SU-DHL-6 (cell line): ENCODE measurements around the gene ST3GAL6.

Source experiments
- H2AFZ ChIP-seq: fragments of 200-600 bp; sonication (generic); 2 replicates; pipeline ENCODE4 v1.6.1; 2014; ENCODE audit warnings: low read depth, mild to moderate bottlenecking, moderate library complexity, mixed read lengths, antibody characterized with exemption, low read length; ENCODE audit not compliant: severe bottlenecking
- H3F3A ChIP-seq: fragments of 200-600 bp; shearing (Covaris generic); 2 replicates; pipeline ENCODE4 v1.6.0; 2016; ENCODE audit warnings: antibody characterized with exemption, mild to moderate bottlenecking; ENCODE audit not compliant: insufficient read depth
- H3K27ac ChIP-seq: fragments of 200-600 bp; sonication (generic); 2 replicates; pipeline ENCODE4 v1.5.1; 2016; ENCODE audit warnings: low read depth, mild to moderate bottlenecking, low read length, moderate library complexity, mixed read lengths
- H3K27me3 ChIP-seq: fragments of 200-600 bp; sonication (generic), shearing (Covaris generic); 2 replicates; pipeline ENCODE4 v1.6.0; 2014; ENCODE audit warnings: mild to moderate bottlenecking, low read length
- H3K36me3 ChIP-seq: fragments of 200-600 bp; sonication (generic); 2 replicates; pipeline ENCODE4 v1.6.1; 2014; ENCODE audit warnings: mild to moderate bottlenecking, low read length, mixed read lengths
- H3K4me2 ChIP-seq: fragments of 300-600, 200-600 bp; shearing (Covaris generic), sonication (generic); 2 replicates; pipeline ENCODE4 v1.6.0; 2014; ENCODE audit warnings: low read length, low read depth, mild to moderate bottlenecking; ENCODE audit not compliant: poor library complexity, severe bottlenecking
- H3K4me3 ChIP-seq: fragments of 200-600 bp; sonication (generic); 2 replicates; pipeline ENCODE4 v1.5.1; 2014; ENCODE audit warnings: antibody characterized with exemption, low read length, mild to moderate bottlenecking, mixed read lengths; ENCODE audit not compliant: insufficient read depth, poor library complexity, severe bottlenecking
- H3K79me2 ChIP-seq: fragments of 200-600 bp; sonication (generic); 2 replicates; pipeline ENCODE4 v1.6.1; 2014; ENCODE audit warnings: mild to moderate bottlenecking, low read length, moderate library complexity; ENCODE audit not compliant: insufficient read depth
- H3K9ac ChIP-seq: fragments of 200-600 bp; sonication (generic); 2 replicates; pipeline ENCODE4 v1.7.0; 2014; ENCODE audit warnings: mild to moderate bottlenecking, low read length
- H3K9me2 ChIP-seq: fragments of 200-600 bp; sonication (generic); replicated peaks from 2 replicates; pipeline ENCODE4 v1.6.1; 2014; ENCODE audit warnings: low read length; ENCODE audit not compliant: insufficient read depth
- H3K9me3 ChIP-seq: fragments of 200-600 bp; sonication (generic); 2 replicates; pipeline ENCODE4 v1.6.1; 2014; ENCODE audit warnings: low read length, mixed read lengths; ENCODE audit not compliant: insufficient read depth
- H4K20me1 ChIP-seq: fragments of 200-600 bp; sonication (generic); 2 replicates; pipeline ENCODE4 v1.6.1; 2014; ENCODE audit warnings: low read depth, mild to moderate bottlenecking, antibody characterized with exemption, low read length, moderate library complexity, mixed read lengths
- EZH2phosphoT487 ChIP-seq: fragments of 200-600 bp; sonication (generic), shearing (Covaris generic); conservative IDR thresholded peaks from 2 replicates; pipeline ENCODE4 v1.6.1; 2018; ENCODE audit warnings: mild to moderate bottlenecking, antibody characterized with exemption, low read length, moderate library complexity, mixed read lengths
- TF ChIP-seq, protein P1 (sequence below): fragments of 200-600 bp; sonication (generic); IDR thresholded peaks from one replicate; pipeline ENCODE4 v1.5.1; 2017; ENCODE audit warnings: antibody characterized with exemption, mild to moderate bottlenecking, low read length, moderate library complexity; ENCODE audit not compliant: insufficient read depth, poor library complexity, severe bottlenecking

ST3GAL6 gene

DNA sequence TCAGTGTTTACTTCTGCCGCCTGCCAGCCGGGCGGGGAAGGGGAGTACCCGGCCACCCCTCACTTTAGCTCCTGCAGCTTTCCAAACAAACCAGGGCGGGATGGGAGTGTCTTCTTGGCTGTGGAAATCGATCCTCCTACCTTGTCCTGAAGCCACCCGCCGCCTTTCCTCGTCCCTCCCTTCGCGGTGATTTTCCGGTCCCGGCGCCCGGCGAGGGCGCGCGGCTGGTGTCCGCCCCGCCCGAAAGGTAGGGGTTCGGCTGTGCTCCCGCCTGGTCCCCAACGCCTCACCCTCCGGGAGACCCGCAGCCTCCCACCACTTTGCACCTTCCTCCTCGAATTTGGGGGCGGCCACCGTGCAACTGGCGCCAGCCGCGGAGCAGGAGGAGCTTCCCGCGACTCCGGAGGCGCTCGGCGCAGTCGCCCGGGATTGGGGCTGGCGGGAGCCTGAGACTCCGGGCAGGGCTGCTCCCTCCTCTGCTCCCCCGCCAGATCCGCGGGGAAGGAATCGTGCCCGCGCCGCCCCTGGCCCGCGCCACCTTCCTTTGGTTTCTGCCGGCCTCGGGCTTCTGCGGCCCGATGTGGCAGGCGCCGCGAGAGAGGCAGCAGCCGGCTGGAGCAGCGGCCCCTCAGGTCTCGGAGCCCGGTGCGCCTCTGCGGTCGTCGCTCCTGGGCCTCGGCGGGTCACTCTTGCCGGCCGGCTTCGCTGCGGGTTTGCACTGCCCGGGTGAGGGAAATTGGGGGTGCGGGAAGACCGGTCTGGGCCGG lies 30.7 kb upstream of the ST3GAL6 start:
- no peak overlapping the region for H3K4me3 ChIP-seq
- H3K9me2 ChIP-seq = no peaks in the 10 kb centered on the region
- H3K9ac ChIP-seq = no peak overlapping the region
- H3K36me3 ChIP-seq = no peaks in the 10 kb centered on the region
- H3K9me3 ChIP-seq = no peaks in the 10 kb centered on the region
- no peak overlapping the region for H3K4me2 ChIP-seq
- no peaks in the 10 kb centered on the region for H3K79me2 ChIP-seq
- no peaks in the 10 kb centered on the region for H3F3A ChIP-seq
- no peak overlapping the region for H2AFZ ChIP-seq
- H3K27me3 ChIP-seq = no peaks in the 10 kb centered on the region
- no peak for TF ChIP-seq EZH2phosphoT487
- TF ChIP-seq, protein P1, sequence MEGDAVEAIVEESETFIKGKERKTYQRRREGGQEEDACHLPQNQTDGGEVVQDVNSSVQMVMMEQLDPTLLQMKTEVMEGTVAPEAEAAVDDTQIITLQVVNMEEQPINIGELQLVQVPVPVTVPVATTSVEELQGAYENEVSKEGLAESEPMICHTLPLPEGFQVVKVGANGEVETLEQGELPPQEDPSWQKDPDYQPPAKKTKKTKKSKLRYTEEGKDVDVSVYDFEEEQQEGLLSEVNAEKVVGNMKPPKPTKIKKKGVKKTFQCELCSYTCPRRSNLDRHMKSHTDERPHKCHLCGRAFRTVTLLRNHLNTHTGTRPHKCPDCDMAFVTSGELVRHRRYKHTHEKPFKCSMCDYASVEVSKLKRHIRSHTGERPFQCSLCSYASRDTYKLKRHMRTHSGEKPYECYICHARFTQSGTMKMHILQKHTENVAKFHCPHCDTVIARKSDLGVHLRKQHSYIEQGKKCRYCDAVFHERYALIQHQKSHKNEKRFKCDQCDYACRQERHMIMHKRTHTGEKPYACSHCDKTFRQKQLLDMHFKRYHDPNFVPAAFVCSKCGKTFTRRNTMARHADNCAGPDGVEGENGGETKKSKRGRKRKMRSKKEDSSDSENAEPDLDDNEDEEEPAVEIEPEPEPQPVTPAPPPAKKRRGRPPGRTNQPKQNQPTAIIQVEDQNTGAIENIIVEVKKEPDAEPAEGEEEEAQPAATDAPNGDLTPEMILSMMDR = no peak
- H4K20me1 ChIP-seq = no peaks in the 10 kb centered on the region
- H3K27ac ChIP-seq = no peak overlapping the region

DNA sequence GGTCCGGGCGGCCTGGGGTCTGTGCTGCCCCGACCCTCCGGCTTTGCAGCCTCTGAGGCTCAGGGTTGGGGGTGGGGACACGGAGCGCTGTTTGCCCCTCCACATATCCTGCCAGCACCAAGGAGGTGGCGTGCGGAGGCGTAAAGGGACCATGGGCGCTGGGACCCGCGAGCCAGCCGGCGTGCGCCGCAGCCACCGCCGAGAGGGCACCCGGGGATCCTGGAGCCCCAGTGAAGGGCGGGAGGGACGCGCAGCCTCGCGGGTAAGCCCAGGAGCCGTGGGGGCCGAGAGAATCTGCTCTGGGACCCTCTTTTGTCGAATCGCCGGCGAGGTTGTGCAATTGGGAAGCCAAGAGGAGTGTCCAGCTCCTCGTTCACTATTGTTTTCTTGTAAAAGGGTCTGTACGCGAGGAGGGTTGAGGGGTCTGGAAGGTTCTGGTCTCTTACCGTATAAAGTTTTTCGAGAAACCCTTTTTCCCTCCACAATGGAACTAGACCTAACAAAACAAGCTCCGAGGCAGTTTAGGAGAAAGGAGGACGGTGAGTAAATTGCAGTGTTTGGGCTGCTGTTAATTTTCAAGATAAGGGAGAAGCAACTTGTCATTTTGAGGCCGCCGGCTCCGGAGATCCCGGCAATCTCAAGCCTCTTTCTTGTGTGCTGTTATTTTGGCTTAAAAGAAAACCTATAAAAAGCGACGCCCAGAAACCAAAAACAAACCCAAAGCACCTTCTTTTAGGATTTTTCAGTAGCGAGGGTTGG lies 29.9 kb upstream of the ST3GAL6 start:
- Histone ChIP-seq H3F3A (no peaks in the 10 kb centered on the region), H3K4me2 (no peak overlapping the region), H3K27me3 (no peaks in the 10 kb centered on the region), H2AFZ (no peak overlapping the region), H3K36me3 (no peaks in the 10 kb centered on the region), H3K9me3 (no peaks in the 10 kb centered on the region), H3K79me2 (no peaks in the 10 kb centered on the region), H3K9me2 (no peaks in the 10 kb centered on the region), H3K27ac (no peak overlapping the region), H4K20me1 (no peaks in the 10 kb centered on the region), H3K4me3 (no peak overlapping the region), H3K9ac (no peak overlapping the region)
- TF ChIP-seq EZH2phosphoT487 = no peak
- TF ChIP-seq, protein P1 = no peak

DNA sequence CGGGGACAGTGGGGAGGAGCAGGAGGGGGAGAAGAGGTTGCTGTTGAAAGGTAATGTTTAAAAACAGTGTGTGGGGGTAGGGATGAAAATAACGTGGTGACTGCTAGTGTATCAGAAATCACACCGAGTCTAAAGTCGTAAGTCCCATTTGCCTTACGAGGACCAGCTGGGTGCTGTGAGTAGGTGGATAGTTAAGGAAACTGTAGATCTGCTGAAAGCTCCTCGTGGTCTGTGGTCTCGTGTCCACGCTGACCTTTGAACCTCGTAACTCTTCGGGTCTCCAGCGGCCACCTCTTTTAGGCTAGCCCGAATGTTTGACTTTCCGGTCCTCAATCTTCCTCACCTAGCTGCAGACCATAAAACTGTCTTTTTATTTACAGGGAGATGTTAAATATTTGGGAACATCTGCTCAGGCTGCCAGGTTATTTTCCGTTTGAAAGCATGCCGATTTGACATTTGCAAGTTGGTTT lies 29.3 kb upstream of the ST3GAL6 start:
- no peaks in the 10 kb centered on the region for H3K79me2 ChIP-seq

More for the DNA sequence above, 29.3 kb upstream of the ST3GAL6 start:
- H3F3A ChIP-seq = no peaks in the 10 kb centered on the region
- H3K27me3 ChIP-seq = no peaks in the 10 kb centered on the region
- no peak overlapping the region for H3K4me2 ChIP-seq
- H3K9me2 ChIP-seq = no peaks in the 10 kb centered on the region
- no peaks in the 10 kb centered on the region for H3K9me3 ChIP-seq
- no peaks in the 10 kb centered on the region for H3K36me3 ChIP-seq
- TF ChIP-seq, protein P1 = no peak
- no peak for TF ChIP-seq EZH2phosphoT487
- H3K4me3 ChIP-seq = no peak overlapping the region
- H3K27ac ChIP-seq = no peak overlapping the region
- H4K20me1 ChIP-seq = no peaks in the 10 kb centered on the region
- no peak overlapping the region for H2AFZ ChIP-seq
- H3K9ac ChIP-seq = no peak overlapping the region
